ENCODE measurements around the gene SLC7A9.

Gene SLC7A9

DNA sequence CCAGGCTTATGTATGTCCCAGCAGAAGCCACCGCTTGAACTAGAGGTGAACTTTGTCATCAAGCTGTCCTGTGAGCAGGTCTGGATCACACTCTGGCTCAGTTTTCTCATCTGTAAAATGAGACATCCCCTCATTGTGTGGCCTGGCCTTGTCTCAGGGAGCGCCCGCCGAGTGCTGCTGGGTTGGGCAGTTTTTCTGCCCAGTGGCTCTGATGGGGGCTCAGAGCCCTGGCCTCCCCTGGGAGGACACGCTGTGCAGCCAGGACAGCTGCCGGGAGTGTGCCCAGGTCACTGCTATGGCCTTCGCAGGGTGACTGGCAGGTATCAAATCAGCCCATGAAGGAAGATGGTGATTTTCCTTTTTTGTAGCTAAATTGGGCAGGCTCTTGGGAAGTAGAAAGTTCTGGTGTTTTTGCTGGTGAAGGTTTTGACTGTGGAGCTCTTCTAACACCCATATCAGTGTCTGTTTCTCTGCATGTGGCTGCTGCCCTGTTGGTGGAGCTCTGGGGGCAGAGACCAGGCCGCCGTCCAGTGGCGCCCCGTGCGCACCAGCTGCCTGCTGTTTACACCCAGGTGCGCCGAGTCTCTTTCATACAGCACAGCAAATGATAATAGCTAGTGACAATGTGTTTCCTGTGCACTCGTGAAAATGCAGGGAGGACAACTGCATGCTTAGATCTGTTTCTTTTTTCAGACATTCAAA is 40.8 kb downstream of the SLC7A9 start:
- DNase-seq = no peak

DNA sequence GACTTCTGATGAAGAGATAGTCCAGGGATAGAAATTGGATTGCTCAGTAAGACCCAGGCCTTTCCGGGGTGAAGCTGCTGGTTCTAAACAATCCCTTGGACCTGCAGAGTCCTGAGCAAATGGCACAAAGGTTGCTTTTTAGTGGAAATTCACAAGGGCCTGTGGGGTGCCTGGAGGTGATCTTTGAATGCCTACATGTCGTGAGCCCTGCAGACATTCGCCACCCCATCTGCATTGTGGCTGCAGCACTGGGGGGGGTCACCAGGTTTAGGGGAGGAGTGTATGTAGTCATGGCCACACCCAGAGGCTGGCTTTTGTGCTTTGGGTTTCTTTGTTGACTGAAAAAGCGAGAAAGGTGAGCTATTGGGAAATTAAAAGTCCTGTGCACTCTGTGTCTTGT is 41.4 kb downstream of the SLC7A9 start:
- DNase-seq = no peak

DNA sequence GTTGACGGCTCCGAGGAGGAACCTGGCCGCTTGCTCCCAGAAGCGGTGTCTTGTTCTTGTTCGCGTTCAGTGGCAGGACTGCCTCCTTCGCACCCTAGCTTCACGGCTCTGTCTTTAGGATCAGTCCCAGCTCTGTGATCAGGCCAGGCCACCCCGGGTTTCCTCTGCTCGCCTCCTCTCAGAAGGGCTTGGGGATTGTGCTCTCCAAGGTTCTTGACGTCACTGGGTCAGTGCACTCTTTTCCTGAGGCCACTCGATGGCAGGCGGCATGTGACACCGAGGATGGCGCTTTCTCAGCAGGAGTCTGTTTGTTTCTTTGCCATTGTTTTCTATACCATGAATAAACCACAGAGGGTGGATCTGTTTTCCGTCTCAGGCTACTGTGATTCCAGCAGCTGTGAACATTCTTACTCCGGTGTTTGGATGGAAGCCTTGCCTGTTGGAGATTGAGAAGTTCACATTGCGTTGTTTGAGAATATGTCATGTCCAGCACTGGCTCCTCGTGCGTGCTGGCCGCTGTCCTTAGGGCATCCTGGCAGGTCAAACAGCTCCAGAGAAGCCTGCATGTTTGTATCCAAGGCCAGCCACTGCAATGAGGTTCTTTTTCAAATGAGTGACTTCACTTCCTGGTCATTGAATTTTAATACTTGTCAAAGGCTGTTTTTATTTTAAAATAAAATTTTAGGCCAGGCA is 44.5 kb downstream of the SLC7A9 start:
- no peak for DNase-seq

DNA sequence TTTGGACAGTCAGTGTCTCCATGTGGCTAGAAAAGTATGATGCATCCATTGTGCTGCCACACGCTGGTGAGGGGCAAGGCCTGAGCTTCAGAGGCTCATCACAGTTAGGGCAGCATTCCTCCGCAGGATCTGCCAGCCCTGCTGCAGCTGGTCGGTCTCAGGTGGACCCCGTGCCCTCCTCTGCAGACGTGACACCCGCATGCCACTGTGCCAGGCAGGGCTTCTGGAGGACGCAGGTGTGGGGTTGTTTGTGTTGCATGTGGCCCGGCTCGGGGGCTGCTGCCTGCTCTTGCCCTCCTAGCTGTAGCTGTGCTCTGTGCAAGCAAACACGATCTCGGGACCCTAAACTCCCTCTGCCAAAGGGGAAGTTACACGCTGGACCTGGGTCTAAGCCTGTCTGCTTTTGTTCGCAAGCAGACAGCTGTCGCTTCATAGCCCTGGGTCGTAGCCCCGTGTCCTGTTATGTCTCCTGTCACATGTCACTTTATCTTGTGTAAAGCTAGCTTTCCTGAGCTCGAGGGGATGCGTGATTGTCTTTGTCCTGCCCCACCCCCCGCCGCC is 45.3 kb downstream of the SLC7A9 start:
- DNase-seq = no peak

DNA sequence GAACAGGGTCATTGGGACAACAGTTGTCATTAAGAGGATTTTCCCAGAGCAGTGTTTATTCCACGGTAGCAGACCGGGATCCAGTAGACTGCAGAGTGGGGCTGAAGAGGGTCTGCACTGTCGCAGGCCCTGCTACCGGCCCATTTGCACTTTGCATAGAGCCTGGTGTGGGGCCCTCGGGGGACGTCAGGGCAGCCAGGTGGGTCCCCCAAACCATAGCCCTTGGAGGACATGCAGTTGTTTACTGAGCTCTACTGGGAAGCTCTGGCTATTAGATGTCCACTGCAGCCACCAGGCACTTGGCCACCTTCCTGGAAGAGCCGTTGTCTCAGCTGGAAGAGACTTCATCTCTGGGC is 45.8 kb downstream of the SLC7A9 start:
- no peak for DNase-seq

DNA sequence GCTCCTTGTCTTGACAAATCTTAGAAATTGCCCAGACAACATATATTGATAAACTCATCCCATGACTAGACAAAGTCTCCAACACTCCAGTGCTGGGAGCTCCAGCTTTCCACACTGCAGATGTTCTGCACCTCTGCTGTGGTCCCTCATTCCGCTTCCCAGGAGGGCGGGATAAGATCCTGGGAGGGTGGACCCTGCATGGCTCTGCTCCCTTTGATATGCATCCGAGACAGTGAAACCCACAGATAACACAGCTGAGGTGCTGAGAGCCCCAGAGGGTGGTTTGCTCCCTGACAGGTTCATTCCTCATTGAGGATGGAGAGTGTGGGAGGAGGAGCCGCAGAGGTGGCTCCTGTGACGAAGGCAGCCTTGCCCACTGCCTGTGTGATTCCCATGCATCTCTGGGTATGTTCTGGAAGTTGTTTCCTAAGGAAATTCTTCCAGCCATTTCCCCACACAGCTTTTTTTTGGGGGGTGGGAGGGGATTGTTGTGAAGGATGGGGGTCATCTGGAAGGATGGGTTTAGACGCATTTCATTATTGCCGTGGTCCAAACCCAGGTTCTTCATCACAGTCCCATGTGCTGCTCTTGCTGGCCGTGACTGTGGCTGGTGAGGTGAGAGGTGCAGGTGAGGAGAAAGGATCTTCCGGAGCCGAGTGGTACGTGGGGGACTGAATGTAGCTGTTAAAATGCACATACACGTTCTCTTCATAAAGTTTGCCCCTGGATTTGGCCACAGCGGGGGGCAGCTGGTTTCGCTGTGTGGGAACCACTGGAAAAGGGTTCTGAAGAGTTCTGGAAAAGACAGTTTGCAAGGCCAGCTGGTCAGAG is 46.4 kb downstream of the SLC7A9 start:
- no peak for DNase-seq

DNA sequence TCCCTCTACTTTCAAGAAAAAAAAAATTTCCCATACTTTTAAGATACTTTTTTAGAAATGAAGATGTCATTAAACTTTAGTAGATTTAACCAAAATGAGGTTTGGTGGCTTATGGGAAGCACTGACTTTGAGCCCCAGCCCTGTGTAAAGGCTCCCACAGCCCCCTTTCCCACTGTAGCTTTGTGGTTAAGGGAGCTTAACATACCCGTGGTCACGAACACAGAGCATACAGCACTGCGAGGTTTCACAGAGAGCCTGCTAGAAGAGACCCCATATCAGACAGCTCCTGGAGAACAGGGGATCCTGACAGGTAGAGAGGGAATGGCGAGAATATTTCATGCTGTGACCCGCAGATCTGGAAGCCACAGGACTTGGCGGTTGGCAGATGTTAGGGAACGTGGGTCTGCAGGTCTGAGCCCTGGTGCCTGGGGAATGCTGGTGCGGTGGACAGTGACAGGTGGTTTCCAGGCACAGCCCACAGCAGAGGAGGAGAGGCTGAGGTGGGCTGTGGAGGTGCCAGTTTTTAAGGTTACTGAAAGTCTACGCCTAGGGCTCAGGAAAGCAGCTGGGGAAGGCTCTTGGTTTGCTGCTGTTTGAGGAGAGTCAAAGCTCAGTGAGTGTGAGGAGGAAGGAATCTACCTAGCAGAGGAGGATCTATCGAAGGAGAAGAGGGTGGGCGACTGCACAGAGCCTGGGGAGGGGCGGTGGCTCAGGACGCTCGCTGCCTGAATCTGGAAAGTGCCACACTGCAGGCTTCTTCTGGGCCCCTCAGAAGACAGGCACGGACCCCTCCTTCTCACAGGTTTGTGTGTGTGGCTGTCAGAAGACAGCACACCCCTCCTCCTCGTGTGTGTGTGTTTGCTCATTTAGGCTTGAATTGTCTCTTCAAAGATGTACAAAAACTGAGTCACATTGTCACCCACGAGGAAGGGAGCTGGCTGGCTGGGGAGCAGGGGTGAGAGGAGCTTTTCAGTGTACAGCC is 49.9 kb downstream of the SLC7A9 start:
- DNase-seq = peak in 1 of 58 donors; percentile 36

DNA sequence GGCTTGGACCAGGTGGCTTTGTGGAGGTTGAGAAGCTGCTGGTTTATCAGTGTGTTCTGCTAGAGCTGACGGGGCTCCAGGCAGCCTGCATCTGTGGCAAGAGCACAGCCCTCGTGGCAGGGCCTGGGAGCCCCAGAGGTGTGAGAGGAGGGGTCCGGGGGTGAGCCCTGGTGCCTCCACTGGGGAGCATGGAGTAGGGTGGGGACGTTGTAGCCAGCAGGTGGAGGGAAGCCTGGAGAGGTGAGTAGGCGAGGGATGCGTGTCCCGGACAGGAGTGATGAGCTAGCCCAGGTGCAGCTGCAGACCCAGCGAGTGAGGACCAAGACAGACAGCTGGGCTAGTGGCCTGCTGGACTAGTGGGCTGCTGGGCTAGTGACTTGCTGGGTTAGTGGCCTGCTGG is 51.0 kb downstream of the SLC7A9 start:
- no peak for DNase-seq

DNA sequence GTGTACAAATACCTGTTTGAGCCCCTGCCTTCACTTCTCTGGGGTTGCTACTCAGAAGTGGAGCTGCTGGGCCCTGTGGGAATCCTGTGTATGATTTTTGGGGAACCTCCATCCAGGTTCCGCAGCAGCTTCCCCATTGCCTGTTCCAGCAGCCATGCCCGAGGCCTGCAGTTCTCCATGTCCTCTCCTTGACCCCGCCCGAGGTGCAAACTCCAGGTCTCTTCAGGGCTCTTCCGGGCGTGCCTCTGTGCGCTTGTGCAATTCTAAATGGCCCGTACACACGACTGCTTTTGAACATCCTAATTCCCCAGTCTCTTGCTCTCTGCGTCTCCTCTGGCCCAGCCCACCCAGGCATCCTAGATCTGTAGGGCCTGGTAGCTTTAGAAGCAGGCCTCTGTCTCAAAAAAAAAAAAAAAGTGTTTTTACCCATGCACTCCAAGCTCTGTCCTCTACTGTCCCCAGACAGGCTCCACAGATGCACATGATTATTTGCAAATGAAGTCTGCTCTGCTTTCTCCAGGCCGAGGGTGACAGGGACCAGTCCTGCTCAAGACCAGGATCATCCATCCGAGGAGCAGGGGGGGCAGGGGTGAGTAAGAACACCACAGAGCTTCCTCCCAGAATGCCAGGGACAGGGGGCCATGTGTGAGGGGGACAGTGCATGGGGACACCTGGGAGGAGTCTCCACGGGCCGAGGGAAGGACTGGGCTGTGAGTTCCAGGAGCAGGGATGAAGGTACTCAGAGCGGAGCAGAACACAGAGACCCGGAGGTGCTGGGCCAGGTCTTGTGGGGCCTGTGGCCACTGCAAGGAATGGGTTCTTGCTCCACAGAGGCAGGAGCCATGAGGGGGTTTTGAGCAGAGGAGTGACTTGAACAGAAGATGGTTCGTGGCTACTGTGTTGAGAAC is 51.7 kb downstream of the SLC7A9 start:
- DNase-seq = no peak

DNA sequence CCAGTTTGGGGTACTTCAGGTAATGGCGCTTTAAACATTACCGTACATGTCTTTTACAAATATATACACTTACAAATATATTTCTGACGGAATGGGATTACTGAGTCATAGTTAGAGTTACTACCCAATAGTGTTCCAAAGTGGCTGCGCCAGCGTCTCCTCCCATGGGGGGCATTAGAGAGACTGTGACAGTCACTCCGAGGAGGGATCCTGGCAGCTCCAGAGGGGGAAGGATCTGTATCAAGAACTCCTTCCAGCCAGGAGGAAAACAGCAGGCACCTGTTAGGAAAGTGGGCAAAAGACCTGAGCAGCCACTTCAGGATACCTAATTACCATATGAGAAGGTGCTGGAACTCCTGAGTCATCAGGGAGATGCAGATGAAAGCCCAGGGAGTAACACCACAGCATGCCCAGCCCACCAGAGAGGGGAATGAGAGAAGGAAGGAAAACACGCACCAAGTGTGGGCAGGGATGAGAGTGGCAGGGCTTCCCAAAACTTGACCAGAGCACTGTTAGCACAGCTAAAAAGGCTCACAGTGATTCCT is 52.9 kb downstream of the SLC7A9 start:
- no peak for DNase-seq

DNA sequence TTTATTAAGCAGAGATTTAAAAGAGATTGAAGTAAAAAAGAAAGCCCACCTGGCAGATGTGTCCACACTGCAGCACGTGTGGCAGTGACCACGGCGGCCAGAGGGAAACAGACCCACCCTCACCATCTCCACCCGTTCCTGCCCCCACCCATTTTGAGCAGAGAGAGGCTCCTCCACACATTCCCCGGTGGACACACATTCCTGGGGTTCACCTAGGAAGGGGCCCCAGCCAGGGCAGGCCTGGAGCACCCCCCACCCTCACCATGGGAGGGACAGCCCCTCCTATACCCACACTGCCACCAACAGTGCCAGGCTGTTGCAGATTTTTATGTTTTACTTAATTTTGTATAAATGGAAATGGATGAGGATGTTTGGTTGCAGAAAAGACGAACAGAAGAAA is 54.9 kb downstream of the SLC7A9 start:
- DNase-seq = no peak

DNA sequence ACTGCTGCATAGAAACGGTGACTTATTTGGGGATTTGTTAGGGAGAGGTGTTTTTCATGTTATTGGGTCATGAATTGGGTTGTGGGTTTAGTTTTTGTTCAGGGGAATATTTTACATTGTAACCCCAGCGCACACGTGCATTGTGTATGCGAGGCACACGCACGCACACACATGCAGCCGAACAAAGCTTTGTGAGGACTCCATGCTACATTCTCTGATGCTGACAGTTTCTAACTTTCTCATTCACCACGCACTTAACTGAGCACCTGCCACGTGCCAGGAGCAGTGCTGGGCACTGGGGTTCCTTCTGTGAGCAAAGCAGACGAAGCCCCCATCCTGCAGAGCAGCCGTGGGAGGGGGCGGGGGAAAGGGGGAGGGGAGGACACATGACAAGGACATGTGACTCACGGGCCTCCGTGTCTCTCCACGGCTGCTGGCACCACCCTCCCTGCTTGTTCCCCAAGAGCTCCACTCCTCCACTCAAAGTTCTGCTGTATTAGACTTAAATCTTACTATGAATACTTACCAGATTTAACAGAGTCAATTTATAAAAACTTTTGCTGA is 55.6 kb downstream of the SLC7A9 start:
- DNase-seq = peak in 19 of 58 donors; percentile 0 to 57 (median 8)

DNA sequence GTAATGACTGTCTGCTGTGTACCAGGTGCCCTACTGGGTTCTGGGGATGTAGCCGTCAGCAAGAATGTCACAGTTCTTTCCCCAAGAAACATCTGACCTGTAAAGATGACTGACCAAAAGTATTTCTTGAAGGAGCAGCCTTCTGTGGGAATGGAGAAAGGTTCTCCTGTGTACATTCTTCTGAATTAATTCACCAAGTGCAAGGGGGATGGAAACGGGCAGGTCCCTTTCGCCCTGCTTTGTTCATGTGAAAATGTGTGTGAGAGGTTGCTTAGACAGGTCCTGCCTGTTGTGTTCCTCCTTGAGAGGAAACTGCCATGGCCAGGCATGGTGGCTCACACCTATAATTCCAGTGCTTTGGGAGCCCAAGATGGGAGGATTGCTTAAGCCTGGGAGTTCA is 57.0 kb downstream of the SLC7A9 start:
- DNase-seq = no peak

DNA sequence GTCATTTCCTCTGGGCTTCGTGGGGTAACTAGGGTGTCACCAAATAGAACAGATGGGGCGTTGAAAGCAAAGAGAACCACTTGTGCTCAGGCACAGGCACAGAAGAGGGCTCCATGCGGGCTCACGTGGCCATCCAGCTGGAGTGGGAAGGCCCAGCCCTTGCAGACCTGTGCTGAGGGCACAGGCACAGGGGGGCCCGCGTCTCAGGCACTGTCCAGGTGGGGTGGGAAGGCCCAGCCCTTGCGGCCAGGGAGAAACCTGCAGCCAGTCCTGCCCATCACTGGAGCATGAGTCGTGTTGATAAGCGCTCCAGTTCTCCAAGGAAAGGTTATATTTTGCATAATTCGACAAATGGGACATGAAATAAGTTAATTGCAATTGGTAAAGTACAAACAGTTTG is 57.5 kb downstream of the SLC7A9 start:
- DNase-seq = no peak

DNA sequence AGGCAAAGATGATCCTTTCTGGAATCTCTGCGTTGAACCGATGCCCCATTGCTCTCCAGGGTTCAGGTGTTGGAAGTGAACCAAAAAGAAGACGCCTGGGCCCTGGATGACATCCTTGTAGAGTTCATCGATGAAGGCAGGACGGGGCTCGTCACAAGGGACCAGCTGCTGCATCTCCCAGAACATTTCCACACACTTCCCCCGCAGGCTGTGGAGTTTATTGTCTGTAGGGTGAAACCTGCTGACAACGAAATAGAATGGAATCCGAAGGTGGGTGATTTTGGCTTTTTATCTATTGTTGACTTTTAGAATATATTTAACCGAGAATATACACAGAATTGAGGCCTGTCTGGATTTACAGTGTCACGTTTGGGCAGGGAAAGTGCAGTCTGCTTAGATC is 58.4 kb downstream of the SLC7A9 start:
- DNase-seq = no peak

DNA sequence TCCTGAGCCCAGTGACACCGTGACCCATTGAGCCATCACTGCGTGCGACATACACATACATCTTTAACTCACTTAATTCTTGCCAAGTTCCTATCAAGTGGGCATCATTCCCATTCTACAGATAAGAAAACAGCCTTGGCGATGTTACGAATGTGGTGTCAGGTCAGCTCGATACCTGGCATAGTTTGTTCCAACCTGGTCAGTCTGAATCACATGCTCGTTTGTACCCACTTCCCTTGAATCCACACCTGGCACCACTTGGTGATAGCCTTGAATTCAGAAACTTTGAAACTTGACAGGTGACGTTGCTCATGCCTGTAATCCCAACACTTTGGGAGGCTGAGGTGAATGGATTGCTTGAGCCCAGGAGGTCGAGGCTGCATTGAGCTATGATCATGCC is 59.1 kb downstream of the SLC7A9 start:
- no peak for DNase-seq

DNA sequence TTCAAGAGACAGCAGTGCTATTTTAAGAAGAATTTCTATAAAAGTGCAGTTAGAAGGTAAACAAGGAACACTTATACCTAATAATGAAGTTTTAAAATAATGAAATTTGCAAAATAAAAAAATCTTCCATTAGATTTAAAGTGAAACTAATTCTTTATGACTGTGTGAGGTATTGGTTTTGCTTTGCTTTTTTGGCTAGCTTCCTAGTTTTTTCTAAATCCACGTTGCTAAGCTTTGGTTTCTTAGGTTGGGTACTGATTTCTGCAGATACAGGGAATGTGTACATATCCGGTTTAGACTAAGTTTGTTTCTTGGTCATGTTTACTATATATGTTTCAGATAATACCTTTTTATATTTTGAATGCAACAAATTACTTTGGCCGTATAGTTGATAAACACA is 59.8 kb downstream of the SLC7A9 start:
- DNase-seq = no peak

DNA sequence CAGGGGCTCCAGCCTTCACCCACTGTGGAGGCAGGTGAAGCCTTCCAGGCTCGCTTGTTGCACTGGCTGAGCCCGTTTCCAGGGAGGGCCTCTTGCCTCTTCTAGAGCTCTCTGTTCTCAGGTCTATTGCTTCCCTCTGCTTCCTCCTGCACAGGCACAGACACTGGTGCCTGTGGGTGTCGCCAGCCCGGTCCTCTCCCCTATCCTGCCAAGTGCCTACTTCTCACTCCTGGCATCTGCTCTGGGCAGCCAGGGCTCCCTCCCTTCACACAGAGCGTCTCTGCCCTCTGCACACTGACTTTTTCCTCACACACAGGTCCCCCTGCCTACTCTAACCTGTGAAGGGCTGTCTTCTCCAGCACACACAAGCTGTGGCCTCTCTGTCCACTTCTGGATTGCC is 60.3 kb downstream of the SLC7A9 start:
- DNase-seq = no peak

DNA sequence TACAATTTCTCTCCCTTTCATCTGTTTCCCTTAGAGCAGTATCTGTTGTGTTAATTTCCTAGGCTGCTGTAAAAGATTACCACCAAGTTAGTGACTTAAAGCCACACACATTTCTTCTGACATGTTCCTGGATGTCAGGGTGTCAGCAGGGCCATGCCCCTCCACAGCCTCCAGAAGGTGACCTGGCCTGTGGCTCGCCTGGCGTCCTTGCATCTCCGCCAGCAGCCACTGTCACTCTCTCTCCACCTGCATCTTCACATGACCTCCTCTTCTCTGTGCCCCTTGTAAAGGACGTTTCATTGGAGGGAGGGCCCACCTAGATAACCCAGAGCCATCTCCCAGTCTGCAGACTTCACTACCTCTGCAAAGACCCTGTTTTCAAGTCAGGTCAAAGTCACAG is 61.3 kb downstream of the SLC7A9 start:
- DNase-seq = no peak

All from anterior cingulate cortex (tissue), 58 donors.